ENCODE data around the gene C1orf50. TPM values are rescaled to one million over a fixed set of nuclear protein-coding genes. Genes with fewer than 3 reads are reported as not detected.

Gene C1orf50
- total RNA-seq, 2 experiments from 2014 or later, result 23.1 to 23.9 TPM

DNA sequence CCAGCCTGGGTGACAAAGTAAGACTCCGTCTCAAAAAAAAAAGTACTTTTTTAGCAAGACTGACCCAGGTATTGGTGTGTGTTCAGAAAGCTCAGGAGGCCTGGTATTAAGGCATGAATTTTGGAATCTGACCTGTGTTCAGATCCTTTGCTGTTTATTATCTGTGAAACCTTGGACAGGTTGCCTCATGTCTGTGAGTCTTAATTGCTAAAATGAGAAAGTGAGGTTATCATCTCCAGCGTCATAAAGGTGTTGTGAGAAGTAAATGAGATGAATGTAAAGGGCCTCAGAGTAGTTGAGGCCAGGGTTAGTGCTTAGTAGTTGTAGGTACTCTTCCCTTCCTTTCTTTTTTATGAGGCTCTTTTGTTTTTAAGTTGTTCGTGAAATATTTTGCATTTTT, 2.8 kb downstream of the C1orf50 start:
- H3K27ac ChIP-seq (ENCODE audit: low read depth in 1 of 2, low read length in 2 of 2), result no peak overlapping the region
- H3K36me3 Mint-ChIP-seq (ENCODE audit: low read depth), result peaks cover 44% of the 10 kb centered on the region
- H3K4me3 ChIP-seq (ENCODE audit: low read length), result no peak overlapping the region
- ATAC-seq (ENCODE audit: poor library complexity) (no peak), DNase-seq (no peak)
- no peaks in the 10 kb centered on the region for H3K9me3 ChIP-seq (ENCODE audit: control insufficient read depth in 1 of 2, insufficient read depth in 1 of 2, low read length in 2 of 2)
- ChIA-PET CTCF (interaction anchor here (1.4 kb wide), 1 partner anchor 304 kb away, joined by 5 read pairs; no protein-coding TSS in a partner anchor), POLR2A (interaction anchor here (0.9 kb wide), 1 partner anchor 10 kb away, joined by 5 read pairs; no protein-coding TSS in a partner anchor)
- H3K27ac Mint-ChIP-seq, result peak overlapping the region; percentile 42
- no peaks in the 10 kb centered on the region for H3K9me3 Mint-ChIP-seq
- peaks cover 32% of the 10 kb centered on the region for H3K36me3 ChIP-seq (ENCODE audit: insufficient read depth, low read length)
- intact Hi-C loops (cut with DNase I, micrococcal nuclease), result loop anchor here (5.0 to 10.0 kb wide), 9 partner anchors 77 to 1908 kb away; partner anchors contain the start of genes B4GALT2 (in 1 of the 2), CCDC30 (in 1 of the 2), CDC20 (in 1 of the 2) and CFAP57 (in 1 of the 2)
- peaks cover 47% of the 10 kb centered on the region for H3K4me1 Mint-ChIP-seq (ENCODE audit: low read depth)
- H3K4me3 Mint-ChIP-seq, result peak overlapping the region; percentile 60
- H3K27me3 ChIP-seq (ENCODE audit: control insufficient read depth in 1 of 2, insufficient read depth in 2 of 2, low read length in 2 of 2), result no peaks in the 10 kb centered on the region
- TF ChIP-seq, protein P1, sequence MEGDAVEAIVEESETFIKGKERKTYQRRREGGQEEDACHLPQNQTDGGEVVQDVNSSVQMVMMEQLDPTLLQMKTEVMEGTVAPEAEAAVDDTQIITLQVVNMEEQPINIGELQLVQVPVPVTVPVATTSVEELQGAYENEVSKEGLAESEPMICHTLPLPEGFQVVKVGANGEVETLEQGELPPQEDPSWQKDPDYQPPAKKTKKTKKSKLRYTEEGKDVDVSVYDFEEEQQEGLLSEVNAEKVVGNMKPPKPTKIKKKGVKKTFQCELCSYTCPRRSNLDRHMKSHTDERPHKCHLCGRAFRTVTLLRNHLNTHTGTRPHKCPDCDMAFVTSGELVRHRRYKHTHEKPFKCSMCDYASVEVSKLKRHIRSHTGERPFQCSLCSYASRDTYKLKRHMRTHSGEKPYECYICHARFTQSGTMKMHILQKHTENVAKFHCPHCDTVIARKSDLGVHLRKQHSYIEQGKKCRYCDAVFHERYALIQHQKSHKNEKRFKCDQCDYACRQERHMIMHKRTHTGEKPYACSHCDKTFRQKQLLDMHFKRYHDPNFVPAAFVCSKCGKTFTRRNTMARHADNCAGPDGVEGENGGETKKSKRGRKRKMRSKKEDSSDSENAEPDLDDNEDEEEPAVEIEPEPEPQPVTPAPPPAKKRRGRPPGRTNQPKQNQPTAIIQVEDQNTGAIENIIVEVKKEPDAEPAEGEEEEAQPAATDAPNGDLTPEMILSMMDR (IDR thresholded peaks at IDR 0.05), result no peak
- peaks cover 40% of the 10 kb centered on the region for H3K4me1 ChIP-seq (ENCODE audit: insufficient read depth, low read length)
- H3K27me3 Mint-ChIP-seq, result no peaks in the 10 kb centered on the region

DNA sequence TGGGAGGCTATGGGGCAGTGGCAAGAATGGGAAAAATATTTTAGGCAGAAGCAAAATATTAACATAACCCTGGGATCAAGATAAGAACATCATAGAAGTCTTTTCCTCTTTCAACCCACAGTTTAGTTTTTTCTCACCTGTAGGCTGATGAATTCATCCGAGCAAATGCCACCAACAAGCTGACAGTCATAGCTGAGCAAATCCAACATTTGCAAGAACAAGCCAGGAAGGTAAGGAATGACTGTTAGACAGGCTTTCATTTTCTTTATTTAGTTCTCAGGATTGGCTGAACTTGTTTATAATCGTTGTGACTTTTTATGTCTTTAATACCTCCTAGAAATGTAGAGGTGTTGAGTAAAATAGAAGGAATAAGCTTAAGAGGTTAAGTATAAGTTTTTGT, 6.4 kb downstream of the C1orf50 start:
- Mint-ChIP-seq H3K4me1 (ENCODE audit: low read depth) (peaks cover 34% of the 10 kb centered on the region), H3K27ac (no peak overlapping the region), H3K27me3 (no peaks in the 10 kb centered on the region), H3K4me3 (no peak overlapping the region), H3K36me3 (ENCODE audit: low read depth) (peaks cover 66% of the 10 kb centered on the region), H3K9me3 (no peaks in the 10 kb centered on the region)
- H3K4me3 ChIP-seq (ENCODE audit: low read length), result no peak overlapping the region
- intact Hi-C loops (cut with DNase I, micrococcal nuclease), result no loop called here
- H3K9me3 ChIP-seq (ENCODE audit: control insufficient read depth in 1 of 2, insufficient read depth in 1 of 2, low read length in 2 of 2), result no peaks in the 10 kb centered on the region
- POLR2A ChIA-PET, result no interaction called here
- TF ChIP-seq, protein P1 (IDR thresholded peaks at IDR 0.05), result no peak
- CTCF ChIA-PET, result interaction anchor here (1.1 kb wide), 1 partner anchor 300 kb away, joined by 5 read pairs; no protein-coding TSS in a partner anchor
- H3K27ac ChIP-seq (ENCODE audit: low read depth in 1 of 2, low read length in 2 of 2), result no peak overlapping the region
- DNase-seq, result no peak
- no peaks in the 10 kb centered on the region for H3K27me3 ChIP-seq (ENCODE audit: control insufficient read depth in 1 of 2, insufficient read depth in 2 of 2, low read length in 2 of 2)
- no peak for ATAC-seq (ENCODE audit: poor library complexity)
- peaks cover 22% of the 10 kb centered on the region for H3K4me1 ChIP-seq (ENCODE audit: insufficient read depth, low read length)
- peaks cover 67% of the 10 kb centered on the region for H3K36me3 ChIP-seq (ENCODE audit: insufficient read depth, low read length)

DNA sequence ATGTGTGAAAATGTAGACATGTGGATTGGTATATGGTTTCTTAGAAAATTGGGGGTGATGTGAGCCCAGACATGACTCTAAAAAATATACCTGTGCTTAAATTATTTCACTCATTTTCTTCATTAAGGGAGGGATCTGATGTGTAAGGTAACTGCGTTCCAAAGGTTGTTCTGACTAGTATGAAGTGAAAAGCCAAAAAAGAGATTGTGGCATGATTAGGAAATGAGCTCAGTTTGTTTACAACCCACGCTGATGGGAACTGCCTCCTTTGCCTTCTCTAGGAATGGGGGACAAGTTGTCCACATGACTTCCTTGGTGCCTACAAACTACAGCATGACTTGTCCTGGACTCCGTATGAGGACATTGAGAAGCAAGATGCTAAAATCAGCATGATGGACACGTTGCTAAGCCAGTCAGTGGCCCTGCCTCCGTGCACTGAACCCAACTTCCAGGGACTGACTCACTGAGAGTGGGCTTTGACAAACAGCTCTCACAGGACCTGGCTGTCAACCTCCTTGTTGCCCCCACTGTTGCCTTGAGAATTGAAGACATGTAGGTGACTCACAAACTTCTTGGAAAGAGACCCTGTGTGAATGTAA, 8.0 kb downstream of the C1orf50 start:
- no peaks in the 10 kb centered on the region for H3K9me3 Mint-ChIP-seq
- peaks cover 71% of the 10 kb centered on the region for H3K36me3 ChIP-seq (ENCODE audit: insufficient read depth, low read length)
- no peak overlapping the region for H3K4me3 Mint-ChIP-seq
- CTCF ChIA-PET, result no interaction called here
- no peak for DNase-seq
- peaks cover 9% of the 10 kb centered on the region for H3K4me1 ChIP-seq (ENCODE audit: insufficient read depth, low read length)
- H3K27ac ChIP-seq (ENCODE audit: low read depth in 1 of 2, low read length in 2 of 2), result no peak overlapping the region
- H3K27me3 ChIP-seq (ENCODE audit: control insufficient read depth in 1 of 2, insufficient read depth in 2 of 2, low read length in 2 of 2), result no peaks in the 10 kb centered on the region
- ATAC-seq (ENCODE audit: poor library complexity), result no peak
- intact Hi-C loops (cut with DNase I, micrococcal nuclease), result loop anchor here in 1 of 2 experiments (5.0 kb wide), 1 partner anchor 137 kb away; no protein-coding TSS in a partner anchor
- peaks cover 23% of the 10 kb centered on the region for H3K4me1 Mint-ChIP-seq (ENCODE audit: low read depth)
- peaks cover 77% of the 10 kb centered on the region for H3K36me3 Mint-ChIP-seq (ENCODE audit: low read depth)
- no peak overlapping the region for H3K27ac Mint-ChIP-seq
- H3K27me3 Mint-ChIP-seq, result no peaks in the 10 kb centered on the region
- no peaks in the 10 kb centered on the region for H3K9me3 ChIP-seq (ENCODE audit: control insufficient read depth in 1 of 2, insufficient read depth in 1 of 2, low read length in 2 of 2)
- POLR2A ChIA-PET, result no interaction called here
- no peak overlapping the region for H3K4me3 ChIP-seq (ENCODE audit: low read length)
- TF ChIP-seq, protein P1 (IDR thresholded peaks at IDR 0.05), result no peak
